ENCODE results near the gene PAXX.

DNA sequence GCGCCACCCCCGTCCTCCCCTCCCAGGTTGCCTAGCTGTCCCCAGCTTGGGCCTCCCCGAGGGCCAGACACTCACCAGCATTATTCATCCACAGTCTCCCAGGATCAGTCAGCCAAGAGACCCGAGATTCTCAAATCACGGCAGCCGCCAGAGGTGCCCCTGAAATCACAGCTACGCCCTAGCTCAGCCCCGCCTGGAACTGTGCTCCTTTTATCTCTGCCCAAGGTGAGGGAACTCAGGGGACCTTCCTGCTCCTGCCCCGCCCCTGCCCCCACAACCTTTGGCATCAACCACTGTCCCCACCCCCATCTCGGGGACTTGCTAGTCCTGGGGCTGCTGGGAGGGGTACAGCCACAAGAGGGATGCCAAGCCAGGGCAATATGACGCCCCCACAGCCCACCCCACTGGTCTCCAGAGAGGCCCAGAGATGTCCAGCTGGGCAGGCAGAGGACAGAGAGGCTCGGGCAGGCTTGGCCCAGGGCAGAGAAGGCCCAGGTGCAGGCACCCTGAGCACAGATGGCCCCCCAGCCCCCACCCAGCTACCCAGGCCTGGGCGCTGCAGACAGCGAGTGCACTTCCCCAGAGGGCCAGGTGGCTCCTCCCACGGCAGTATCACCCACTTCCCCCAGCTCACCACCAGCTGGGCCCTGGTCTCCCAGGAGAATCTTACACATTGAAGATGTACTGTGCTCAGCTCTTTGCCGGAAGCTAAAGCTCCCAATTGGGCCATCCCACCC, 39.9 kb downstream of the PAXX start, which contains the start of gene FUT7:
- TF ChIP-seq EZH2 (IDR thresholded peaks at IDR 0.05; ENCODE audit: low read length, unreplicated experiment) (no peak), EZH2phosphoT487 (IDR thresholded peaks at IDR 0.05; ENCODE audit: borderline replicate concordance, low read length) (no peak)
- TF ChIP-seq, protein P1, sequence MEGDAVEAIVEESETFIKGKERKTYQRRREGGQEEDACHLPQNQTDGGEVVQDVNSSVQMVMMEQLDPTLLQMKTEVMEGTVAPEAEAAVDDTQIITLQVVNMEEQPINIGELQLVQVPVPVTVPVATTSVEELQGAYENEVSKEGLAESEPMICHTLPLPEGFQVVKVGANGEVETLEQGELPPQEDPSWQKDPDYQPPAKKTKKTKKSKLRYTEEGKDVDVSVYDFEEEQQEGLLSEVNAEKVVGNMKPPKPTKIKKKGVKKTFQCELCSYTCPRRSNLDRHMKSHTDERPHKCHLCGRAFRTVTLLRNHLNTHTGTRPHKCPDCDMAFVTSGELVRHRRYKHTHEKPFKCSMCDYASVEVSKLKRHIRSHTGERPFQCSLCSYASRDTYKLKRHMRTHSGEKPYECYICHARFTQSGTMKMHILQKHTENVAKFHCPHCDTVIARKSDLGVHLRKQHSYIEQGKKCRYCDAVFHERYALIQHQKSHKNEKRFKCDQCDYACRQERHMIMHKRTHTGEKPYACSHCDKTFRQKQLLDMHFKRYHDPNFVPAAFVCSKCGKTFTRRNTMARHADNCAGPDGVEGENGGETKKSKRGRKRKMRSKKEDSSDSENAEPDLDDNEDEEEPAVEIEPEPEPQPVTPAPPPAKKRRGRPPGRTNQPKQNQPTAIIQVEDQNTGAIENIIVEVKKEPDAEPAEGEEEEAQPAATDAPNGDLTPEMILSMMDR (conservative IDR thresholded peaks at IDR 0.05; ENCODE audit: low read depth, low read length) = no peak
